Natural killer cell (primary cell): Measurements from ENCODE around the gene ADGRD1. TPM values are rescaled to one million over a fixed set of nuclear protein-coding genes. Genes with fewer than 3 reads are reported as not detected.

Source experiments
- ATAC-seq, 3 donors: fragments of 150-1000 bp in 2 of 3; fragments of 200-7000 bp in 1 of 3; cut with Tn5 transposase; 1 replicate in 1 of 3; 2 replicates in 2 of 3; pipeline ENCODE4 v1.10.0; 2021; ENCODE audit warnings: mild to moderate bottlenecking in 2 of 3, moderate library complexity in 2 of 3
- DNase-seq, 2 donors: peaks; one replicate each; pipeline versions ENCODE4 v3.0.0 to v3.0.0-alpha.2; 2013 to 2021; ENCODE audit warnings: mixed read lengths in 1 of 2
- H3K27ac ChIP-seq: one replicate; pipeline ENCODE4 v1.5.1; 2013; ENCODE audit warnings: mild to moderate bottlenecking, low read length
- H3K27me3 ChIP-seq: one replicate; pipeline ENCODE4 v1.6.1; 2013; ENCODE audit warnings: low read length; ENCODE audit not compliant: control insufficient read depth, insufficient read depth
- H3K36me3 ChIP-seq: one replicate; pipeline ENCODE4 v1.6.1; 2013; ENCODE audit warnings: low read length; ENCODE audit not compliant: control insufficient read depth, insufficient read depth
- H3K4me1 ChIP-seq: one replicate; pipeline ENCODE4 v1.6.1; 2013; ENCODE audit warnings: low read length; ENCODE audit not compliant: control insufficient read depth, insufficient read depth
- H3K4me3 ChIP-seq: one replicate; pipeline ENCODE4 v1.5.1; 2013; ENCODE audit warnings: low read length
- H3K9me3 ChIP-seq: one replicate; pipeline ENCODE4 v1.6.1; 2013; ENCODE audit warnings: low read length; ENCODE audit not compliant: control insufficient read depth, insufficient read depth
- H3K27ac Mint-ChIP-seq, 2 donors: one replicate each; pipeline ENCODE4 v1.8.0; 2022; ENCODE audit warnings: mild to moderate bottlenecking in 2 of 2, mixed read lengths in 2 of 2, moderate library complexity in 1 of 2
- H3K27me3 Mint-ChIP-seq, 2 donors: one replicate each; pipeline ENCODE4 v1.8.0; 2022; ENCODE audit warnings: low read depth in 2 of 2, mixed read lengths in 2 of 2
- H3K36me3 Mint-ChIP-seq: one replicate; pipeline ENCODE4 v1.8.0; 2022; ENCODE audit warnings: mixed read lengths
- H3K4me1 Mint-ChIP-seq, 2 donors: one replicate each; pipeline ENCODE4 v1.8.0; 2022; ENCODE audit warnings: mixed read lengths in 2 of 2
- H3K4me3 Mint-ChIP-seq: one replicate; pipeline ENCODE4 v1.8.0; 2022; ENCODE audit warnings: mild to moderate bottlenecking, moderate library complexity, mixed read lengths
- H3K9me3 Mint-ChIP-seq, 2 donors: one replicate each; pipeline ENCODE4 v1.8.0; 2022; ENCODE audit warnings: mixed read lengths in 2 of 2
- CTCF ChIP-seq: fragments of 200-600 bp; IDR thresholded peaks from one replicate; pipeline ENCODE4 v1.8.0; 2022; ENCODE audit warnings: antibody characterized with exemption
- WGBS: methylation state at CpG from one replicate; pipeline ENCODE4 v1.1.7; 2013; ENCODE audit warnings: missing lambda C conversion rate; ENCODE audit not compliant: insufficient coverage; 5-methylcytosine and 5-hydroxymethylcytosine counted together
- intact Hi-C: fragments of 100-400 bp; cut with micrococcal nuclease; formaldehyde crosslinking; loops from one replicate; pipeline ENCODE4 v1.14.2; 2022
- total RNA-seq, 4 donors: library from RNA; stranded (reverse); fragments of 120-200 nt in 1 of 4; gene quantifications; one replicate each; pipeline versions ENCODE4 v1.2.3 to v1.2.4, GENCODE V29; 2013 to 2022

ADGRD1 gene
- total RNA-seq, 3 donors from 2014 or later (not counting 1 experiment from before 2014, with no cell fraction given), result 0.50 to 3.9 (median 1.4) TPM

DNA sequence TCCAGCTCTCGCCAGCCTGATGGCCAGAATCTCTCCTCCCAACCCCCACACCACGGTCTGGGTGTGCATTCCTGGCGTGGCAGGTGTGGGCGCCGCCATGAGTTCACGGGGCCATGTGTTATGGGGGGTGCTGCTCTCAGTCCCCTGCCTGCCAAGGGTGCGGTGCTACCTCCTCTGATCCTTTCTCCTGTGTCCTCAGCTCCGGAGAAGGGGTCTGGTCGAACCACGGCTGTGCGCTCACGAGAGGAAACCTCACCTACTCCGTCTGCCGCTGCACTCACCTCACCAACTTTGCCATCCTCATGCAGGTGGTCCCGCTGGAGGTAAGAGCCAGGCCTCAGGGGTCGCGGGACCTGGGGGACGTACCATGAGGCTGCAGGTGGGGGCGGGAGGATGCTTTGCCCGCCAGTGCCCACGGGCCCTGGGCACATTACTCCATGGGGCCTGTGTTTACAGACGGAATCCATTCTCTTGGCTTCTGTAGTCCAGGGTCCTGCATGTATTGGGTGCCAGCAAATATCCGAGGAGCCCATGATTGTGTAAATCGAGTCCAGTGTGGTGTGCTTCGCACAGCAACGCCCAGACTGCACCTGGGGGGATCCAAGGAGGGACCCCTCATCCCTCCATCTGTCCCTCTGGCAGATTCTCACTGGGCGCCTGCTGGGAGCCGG, 130.8 kb downstream of the ADGRD1 start:
- ATAC-seq, result no peak
- H3K4me1 Mint-ChIP-seq, result no peaks in the 10 kb centered on the region
- 84% methylated on average over 27 of the region's 28 CpGs for WGBS
- H3K9me3 Mint-ChIP-seq, result no peaks in the 10 kb centered on the region
- Histone ChIP-seq H3K4me1 (no peaks in the 10 kb centered on the region), H3K27me3 (no peaks in the 10 kb centered on the region), H3K27ac (no peak overlapping the region), H3K36me3 (no peaks in the 10 kb centered on the region), H3K4me3 (no peak overlapping the region), H3K9me3 (no peaks in the 10 kb centered on the region)
- no peak overlapping the region for H3K27ac Mint-ChIP-seq
- no peak overlapping the region for H3K4me3 Mint-ChIP-seq
- DNase-seq, result no peak
- H3K27me3 Mint-ChIP-seq, result peaks cover 5 to 6% of the 10 kb centered on the region in 2 donors
- intact Hi-C loops, result no loop called here
- TF ChIP-seq CTCF, result no peak
- no peaks in the 10 kb centered on the region for H3K36me3 Mint-ChIP-seq

DNA sequence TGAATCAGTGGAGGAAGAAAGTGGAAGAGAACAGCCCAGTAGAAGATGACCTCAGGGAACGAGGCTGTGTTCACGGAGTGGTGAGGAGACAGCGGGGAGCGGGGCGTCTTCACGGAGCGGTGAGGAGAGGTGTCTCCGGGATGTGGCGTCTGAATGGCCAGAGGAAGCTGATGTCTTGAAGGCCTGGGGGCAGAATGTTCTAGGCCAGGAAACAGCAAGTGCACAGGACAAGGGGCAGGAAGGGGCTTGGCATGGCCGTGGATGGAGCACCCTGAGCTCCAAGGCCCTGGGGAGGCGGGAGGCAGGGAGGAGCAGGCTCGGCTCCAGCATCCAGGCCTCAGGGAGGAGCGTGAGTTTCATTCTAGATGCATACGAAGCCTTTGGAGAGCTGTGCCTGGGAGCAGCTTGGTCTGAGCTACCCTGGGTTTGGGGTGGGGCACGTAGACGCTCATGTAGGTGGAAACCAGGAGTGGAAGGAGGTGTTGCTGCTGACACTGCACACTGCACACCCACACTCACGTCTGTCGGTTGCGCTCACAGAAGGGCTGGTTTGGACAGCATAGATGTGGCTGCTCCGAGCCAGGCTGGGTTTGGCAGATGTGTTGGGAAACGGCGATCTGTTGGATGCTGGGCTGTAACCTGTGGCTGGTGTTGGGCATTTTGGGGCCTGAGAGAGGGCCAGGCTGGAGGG, 131.6 kb downstream of the ADGRD1 start:
- Histone ChIP-seq H3K4me3 (no peak overlapping the region), H3K36me3 (no peaks in the 10 kb centered on the region), H3K4me1 (no peaks in the 10 kb centered on the region), H3K27ac (no peak overlapping the region), H3K9me3 (no peaks in the 10 kb centered on the region), H3K27me3 (no peaks in the 10 kb centered on the region)
- Mint-ChIP-seq H3K27me3 (peaks cover 5 to 6% of the 10 kb centered on the region in 2 donors), H3K36me3 (no peaks in the 10 kb centered on the region), H3K4me3 (no peak overlapping the region), H3K9me3 (no peaks in the 10 kb centered on the region), H3K4me1 (no peaks in the 10 kb centered on the region), H3K27ac (no peak overlapping the region)
- ATAC-seq (no peak), DNase-seq (no peak)
- no peak for TF ChIP-seq CTCF
- WGBS, result 90% methylated on average over 22 of the region's 22 CpGs
- intact Hi-C loops, result no loop called here

GRCh38 chr12:131085816-131086591, 132.3 kb downstream of the ADGRD1 start:
- Histone ChIP-seq H3K27ac (no peak overlapping the region), H3K4me1 (no peaks in the 10 kb centered on the region), H3K36me3 (no peaks in the 10 kb centered on the region), H3K9me3 (no peaks in the 10 kb centered on the region), H3K4me3 (no peak overlapping the region), H3K27me3 (no peaks in the 10 kb centered on the region)
- Mint-ChIP-seq H3K27me3 (peaks cover 5 to 6% of the 10 kb centered on the region in 2 donors), H3K4me1 (no peaks in the 10 kb centered on the region), H3K4me3 (no peak overlapping the region), H3K27ac (no peak overlapping the region), H3K36me3 (no peaks in the 10 kb centered on the region), H3K9me3 (no peaks in the 10 kb centered on the region)
- no peak for TF ChIP-seq CTCF
- ATAC-seq (no peak), DNase-seq (no peak)
- intact Hi-C loops, result no loop called here
- WGBS, result 82% methylated on average over 24 of the region's 24 CpGs
